ENCODE measurements around the gene NPLOC4.
A peak's percentile ranks its signal among the peaks of the same experiment; 100 is the strongest.

NPLOC4 gene

GRCh38 chr17:81514739-81515529, 122.0 kb downstream of the NPLOC4 start:
- peak; percentile 78 for DNase-seq

GRCh38 chr17:81514489-81514738, 122.5 kb downstream of the NPLOC4 start:
- DNase-seq: no peak

- peak; percentile 90 for DNase-seq
These were observed 123.0 kb downstream of the NPLOC4 start for GRCh38 chr17:81513753-81514488.

GRCh38 chr17:81513372-81513752, 123.5 kb downstream of the NPLOC4 start:
- DNase-seq: no peak

- peak; percentile 94 for DNase-seq
These were observed 124.1 kb downstream of the NPLOC4 start, which contains the start of gene ACTG1 for GRCh38 chr17:81512562-81513371. TSS of gene ACTG1 (minus strand) at chr17:81512799. CDS start at chr17:81512354, 445 bp downstream.

- peak; percentile 55 for DNase-seq
These were observed 124.9 kb downstream of the NPLOC4 start for GRCh38 chr17:81511804-81512561.

GRCh38 chr17:81511554-81511803, 125.4 kb downstream of the NPLOC4 start:
- no peak for DNase-seq

GRCh38 chr17:81510785-81511553, 125.9 kb downstream of the NPLOC4 start:
- peak; percentile 63 for DNase-seq

- no peak for DNase-seq
These were observed 126.7 kb downstream of the NPLOC4 start for GRCh38 chr17:81509972-81510784.

- DNase-seq: no peak
These were observed 127.5 kb downstream of the NPLOC4 start for GRCh38 chr17:81509207-81509971.

GRCh38 chr17:81508639-81509206, 128.2 kb downstream of the NPLOC4 start:
- no peak for DNase-seq
